Measurements from ENCODE around the gene ELP5. TPM values are rescaled to one million over a fixed set of nuclear protein-coding genes. Genes with fewer than 3 reads are reported as not detected.

Gene ELP5
- total RNA-seq, 2 donors from 2014 or later: 34.4 to 77.9 TPM

DNA sequence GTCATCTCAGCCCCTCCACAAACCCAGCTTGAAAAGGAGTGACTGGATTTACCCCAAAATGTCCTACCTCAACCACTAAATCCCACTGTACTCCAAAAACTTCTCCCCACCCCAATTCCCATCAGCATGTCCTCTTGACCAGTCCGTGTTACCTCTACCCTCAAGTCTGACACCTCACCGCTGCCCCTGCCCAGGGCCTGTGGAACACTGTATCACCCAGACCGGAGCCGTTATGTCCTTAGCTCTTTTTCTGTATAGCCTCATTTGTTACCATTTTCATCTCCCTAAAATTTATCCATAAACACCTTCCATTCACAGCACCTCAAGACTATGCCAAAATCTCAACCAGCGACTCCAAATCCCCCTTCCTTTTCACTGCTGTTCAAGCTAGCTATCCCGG lies 15.2 kb upstream of the ELP5 start:
- intact Hi-C loops (cut with DNase I): no loop called here
- TF ChIP-seq, protein P1, sequence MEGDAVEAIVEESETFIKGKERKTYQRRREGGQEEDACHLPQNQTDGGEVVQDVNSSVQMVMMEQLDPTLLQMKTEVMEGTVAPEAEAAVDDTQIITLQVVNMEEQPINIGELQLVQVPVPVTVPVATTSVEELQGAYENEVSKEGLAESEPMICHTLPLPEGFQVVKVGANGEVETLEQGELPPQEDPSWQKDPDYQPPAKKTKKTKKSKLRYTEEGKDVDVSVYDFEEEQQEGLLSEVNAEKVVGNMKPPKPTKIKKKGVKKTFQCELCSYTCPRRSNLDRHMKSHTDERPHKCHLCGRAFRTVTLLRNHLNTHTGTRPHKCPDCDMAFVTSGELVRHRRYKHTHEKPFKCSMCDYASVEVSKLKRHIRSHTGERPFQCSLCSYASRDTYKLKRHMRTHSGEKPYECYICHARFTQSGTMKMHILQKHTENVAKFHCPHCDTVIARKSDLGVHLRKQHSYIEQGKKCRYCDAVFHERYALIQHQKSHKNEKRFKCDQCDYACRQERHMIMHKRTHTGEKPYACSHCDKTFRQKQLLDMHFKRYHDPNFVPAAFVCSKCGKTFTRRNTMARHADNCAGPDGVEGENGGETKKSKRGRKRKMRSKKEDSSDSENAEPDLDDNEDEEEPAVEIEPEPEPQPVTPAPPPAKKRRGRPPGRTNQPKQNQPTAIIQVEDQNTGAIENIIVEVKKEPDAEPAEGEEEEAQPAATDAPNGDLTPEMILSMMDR (IDR thresholded peaks at IDR 0.05): no peak
- Histone ChIP-seq H3K9ac (ENCODE audit: low read depth in 2 of 2, low read length in 2 of 2) (peak overlapping the region in 1 of 2 donors; percentile 82), H3K27me3 (no peaks in the 10 kb centered on the region), H3K36me3 (peaks cover 5% of the 10 kb centered on the region), H3K9me3 (no peaks in the 10 kb centered on the region), H3K27ac (peak overlapping the region; percentile 99), H3K4me3 (no peak overlapping the region), H3K4me1 (peaks cover 28% of the 10 kb centered on the region)
- no peak for DNase-seq

- intact Hi-C loops (cut with DNase I): no loop called here
- H3K27ac ChIP-seq: peak overlapping the region; percentile 99
- peak overlapping the region in 1 of 2 donors; percentile 82 for H3K9ac ChIP-seq (ENCODE audit: low read depth in 2 of 2, low read length in 2 of 2)
- H3K36me3 ChIP-seq: peaks cover 5% of the 10 kb centered on the region
- H3K4me1 ChIP-seq: peaks cover 28% of the 10 kb centered on the region
- H3K9me3 ChIP-seq: no peaks in the 10 kb centered on the region
- no peaks in the 10 kb centered on the region for H3K27me3 ChIP-seq
- TF ChIP-seq, protein P1 (IDR thresholded peaks at IDR 0.05): no peak
- DNase-seq: no peak
- H3K4me3 ChIP-seq: peak overlapping the region; percentile 95
Measured at GRCh38 chr17:7237266-7237760, 14.7 kb upstream of the ELP5 start.

GRCh38 chr17:7237761-7238419 lies 14.1 kb upstream of the ELP5 start:
- Histone ChIP-seq H3K4me1 (peaks cover 28% of the 10 kb centered on the region), H3K36me3 (peaks cover 5% of the 10 kb centered on the region), H3K27me3 (no peaks in the 10 kb centered on the region), H3K9me3 (no peaks in the 10 kb centered on the region), H3K27ac (peak overlapping the region; percentile 99), H3K4me3 (peak overlapping the region; percentile 95), H3K9ac (ENCODE audit: low read depth in 2 of 2, low read length in 2 of 2) (peak overlapping the region; percentile 80 to 82)
- DNase-seq: peak; percentile 95
- intact Hi-C loops (cut with DNase I): no loop called here
- TF ChIP-seq, protein P1 (IDR thresholded peaks at IDR 0.05): no peak

DNA sequence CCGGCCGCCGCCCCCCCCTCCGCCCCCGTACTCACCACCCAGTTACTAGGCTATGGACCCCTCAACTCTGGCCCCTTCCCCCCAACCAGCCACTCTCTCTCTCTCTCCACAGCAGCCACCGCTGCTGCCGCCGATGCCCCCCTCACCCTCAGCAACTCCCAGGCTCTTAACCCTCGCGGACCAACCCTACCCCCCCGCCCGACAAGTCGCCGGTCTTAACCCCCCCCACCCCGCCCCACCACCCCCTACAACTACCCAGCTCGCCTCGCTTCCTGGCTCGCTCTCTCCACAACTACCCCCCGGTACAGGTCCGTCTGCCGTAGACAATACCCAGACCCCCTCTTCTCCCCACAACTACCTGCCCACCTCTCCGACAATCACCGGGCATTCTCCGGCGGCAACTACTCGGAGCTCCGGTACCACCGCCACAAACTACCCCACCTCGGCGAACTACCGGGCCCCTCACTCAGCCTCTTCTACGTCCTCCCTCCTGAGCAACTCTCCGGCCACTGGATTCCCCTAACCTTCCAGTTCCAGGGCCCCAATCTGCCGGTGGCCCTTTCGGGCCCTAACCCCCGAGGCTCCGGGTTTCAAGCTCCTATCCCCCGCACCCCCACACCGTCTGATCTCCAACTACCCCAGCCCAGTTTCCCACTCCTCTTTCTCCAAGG lies 13.5 kb upstream of the ELP5 start:
- Histone ChIP-seq H3K9ac (ENCODE audit: low read depth in 2 of 2, low read length in 2 of 2) (peak overlapping the region; percentile 94 to 99), H3K27me3 (no peaks in the 10 kb centered on the region), H3K4me1 (peaks cover 28% of the 10 kb centered on the region), H3K36me3 (peaks cover 5% of the 10 kb centered on the region), H3K4me3 (peak overlapping the region; percentile 95), H3K9me3 (no peaks in the 10 kb centered on the region), H3K27ac (peak overlapping the region; percentile 99)
- intact Hi-C loops (cut with DNase I): no loop called here
- TF ChIP-seq, protein P1 (IDR thresholded peaks at IDR 0.05): no peak
- no peak for DNase-seq

GRCh38 chr17:7239091-7240027 lies 12.7 kb upstream of the ELP5 start, which contains the start of gene PHF23:
TSS of gene PHF23 (minus strand) at chr17:7239457. CDS start at chr17:7239279, 178 bp downstream.
- intact Hi-C loops (cut with DNase I): no loop called here
- H3K4me1 ChIP-seq: peaks cover 28% of the 10 kb centered on the region

More at GRCh38 chr17:7239091-7240027, 12.7 kb upstream of the ELP5 start, which contains the start of gene PHF23:
- peaks cover 5% of the 10 kb centered on the region for H3K36me3 ChIP-seq
- TF ChIP-seq, protein P1 (IDR thresholded peaks at IDR 0.05): no peak
- peak within 1 kb of the TSS; percentile 94 to 100 for H3K9ac ChIP-seq (ENCODE audit: low read depth in 2 of 2, low read length in 2 of 2)
- no peaks in the 10 kb centered on the region for H3K27me3 ChIP-seq
- peak within 1 kb of the TSS; percentile 99 for H3K27ac ChIP-seq
- peak within 1 kb of the TSS; percentile 95 for H3K4me3 ChIP-seq
- H3K9me3 ChIP-seq: no peaks in the 10 kb centered on the region
- peak; percentile 100 for DNase-seq
